ENCODE results near the gene ANKS3. TPM values are rescaled to one million over a fixed set of nuclear protein-coding genes. Genes with fewer than 3 reads are reported as not detected.

ANKS3 gene
- polyA plus RNA-seq, 1 of the 3 experiments (the other 2 are of a cell fraction) = 42.2 TPM

- no peak for TF ChIP-seq YY1 (IDR thresholded peaks at IDR 0.05; ENCODE audit: low read depth)
- TF ChIP-seq TAF1 (IDR thresholded peaks at IDR 0.05; ENCODE audit: borderline replicate concordance, low read depth, low read length) = no peak
- TF ChIP-seq TCF12 (IDR thresholded peaks at IDR 0.05) = 0 out of 2 replicates have a peak, but pooled peaks have one; percentile 36
- peak; percentile 25; the same call in 1 of the 2 replicates for TF ChIP-seq FOSL2 (IDR thresholded peaks at IDR 0.05; ENCODE audit: borderline replicate concordance, low read depth)
- no peak for TF ChIP-seq NFIC (IDR thresholded peaks at IDR 0.05; ENCODE audit: borderline replicate concordance)
- no peak for TF ChIP-seq GABPA (IDR thresholded peaks at IDR 0.05; ENCODE audit: low read depth)
- POLR2A ChIA-PET = no interaction called here
- Histone ChIP-seq H3K4me3 (ENCODE audit: low read depth in 2 of 2, low read length in 1 of 2) (no peak overlapping the region), H3K27me3 (ENCODE audit: insufficient read depth) (no peaks in the 10 kb centered on the region), H3K9me3 (no peaks in the 10 kb centered on the region), H3K9me2 (no peaks in the 10 kb centered on the region), H4K20me1 (ENCODE audit: insufficient read depth) (0 out of 2 replicates have a peak, but pooled peaks cover 4% of the 10 kb centered on the region), H3K27ac (ENCODE audit: low read depth in 2 of 2, low read length in 1 of 2) (no peak overlapping the region), H3K9ac (no peak overlapping the region), H3K79me2 (ENCODE audit: insufficient read depth) (peaks cover 18% of the 10 kb centered on the region; the same call in 1 of the 2 replicates), H3F3A (replicated peaks; ENCODE audit: insufficient read depth) (peaks cover 15% of the 10 kb centered on the region), H3K4me2 (no peak overlapping the region), H2AFZ (ENCODE audit: low read depth) (no peak overlapping the region), H3K36me3 (replicated peaks in 1 of 2; ENCODE audit: control insufficient read depth in 1 of 2, insufficient read depth in 2 of 2, low read length in 1 of 2) (peaks cover 20 to 28% of the 10 kb centered on the region in 2 experiments), H3K4me1 (ENCODE audit: control insufficient read depth in 1 of 2, insufficient read depth in 2 of 2, low read depth in 1 of 2, low read length in 1 of 2) (no peaks in the 10 kb centered on the region)
- DNase-seq = no peak
- WGBS (ENCODE audit: low lambda C conversion rate) = 91% methylated on average over 4 of the region's 4 CpGs
- CTCF ChIA-PET = interaction anchor here (0.7 to 1.4 kb wide), 2 partner anchors 58 to 247 kb away, joined by 3 to 5 read pairs; no protein-coding TSS in a partner anchor
These were observed 24.6 kb downstream of the ANKS3 start for GRCh38 chr16:4709481-4709880.

GRCh38 chr16:4706871-4707270, 27.2 kb downstream of the ANKS3 start:
- Histone ChIP-seq H3K9ac (no peak overlapping the region), H3K4me3 (ENCODE audit: low read depth in 2 of 2, low read length in 1 of 2) (no peak overlapping the region), H4K20me1 (ENCODE audit: insufficient read depth) (no peaks in the 10 kb centered on the region), H3K79me2 (ENCODE audit: insufficient read depth) (peaks cover 23% of the 10 kb centered on the region), H3K4me1 (ENCODE audit: control insufficient read depth in 1 of 2, insufficient read depth in 2 of 2, low read depth in 1 of 2, low read length in 1 of 2) (no peaks in the 10 kb centered on the region), H3K9me3 (no peaks in the 10 kb centered on the region), H3K9me2 (no peaks in the 10 kb centered on the region), H3K27me3 (ENCODE audit: insufficient read depth) (no peaks in the 10 kb centered on the region), H2AFZ (ENCODE audit: low read depth) (no peak overlapping the region), H3K36me3 (replicated peaks in 1 of 2; ENCODE audit: control insufficient read depth in 1 of 2, insufficient read depth in 2 of 2, low read length in 1 of 2) (peaks cover 16 to 35% of the 10 kb centered on the region in 2 experiments), H3F3A (replicated peaks; ENCODE audit: insufficient read depth) (peaks cover 12% of the 10 kb centered on the region), H3K4me2 (no peak overlapping the region), H3K27ac (ENCODE audit: low read depth in 2 of 2, low read length in 1 of 2) (no peak overlapping the region)
- TF ChIP-seq USF2 (IDR thresholded peaks at IDR 0.05; ENCODE audit: borderline replicate concordance, low read depth, low read length) (no peak), IRF3 (IDR thresholded peaks at IDR 0.05; ENCODE audit: low read depth, low read length) (no peak), ELF1 (IDR thresholded peaks at IDR 0.05) (no peak), GABPA (IDR thresholded peaks at IDR 0.05; ENCODE audit: low read depth) (no peak), SMC3 (IDR thresholded peaks at IDR 0.05; ENCODE audit: low read depth, low read length) (no peak), EP300 (IDR thresholded peaks at IDR 0.05; ENCODE audit: borderline replicate concordance in 1 of 2, low read depth in 1 of 2, low read length in 1 of 2) (no peak), RCOR1 (IDR thresholded peaks at IDR 0.05; ENCODE audit: low read length) (no peak), GATA2 (CRISPR knock-in tag; IDR thresholded peaks at IDR 0.05) (no peak), FOXJ3 (CRISPR knock-in tag; IDR thresholded peaks at IDR 0.05) (no peak), POLR2AphosphoS5 (IDR thresholded peaks at IDR 0.05; ENCODE audit: low read depth, low read length) (no peak)
- no peak for DNase-seq
- ChIA-PET CTCF (interaction anchor here (0.6 to 1.2 kb wide), 2 partner anchors 36 to 249 kb away, joined by 3 to 5 read pairs; no protein-coding TSS in a partner anchor), POLR2A (interaction anchor here (1.1 kb wide), 1 partner anchor 13 kb away, joined by 3 read pairs; the partner anchor contains the start of gene NUDT16L1)
- WGBS (ENCODE audit: low lambda C conversion rate) = 93% methylated on average over 6 of the region's 7 CpGs
